Thymus (tissue), 11 donors: Measurements from ENCODE around the gene BLTP3B. TPM values are rescaled to one million over a fixed set of nuclear protein-coding genes. Genes with fewer than 3 reads are reported as not detected.

Experiments
- DNase-seq, 9 donors: peaks; one replicate each; pipeline ENCODE4 v3.0.0-alpha.2; 2013; ENCODE audit warnings: low spot score in 9 of 9, low read depth in 6 of 9, missing footprints in 1 of 9
- H3K27ac ChIP-seq, 2 donors: one replicate each; pipeline ENCODE4 v1.5.1; 2013; ENCODE audit warnings: control low read depth in 1 of 2, low read depth in 1 of 2, low read length in 1 of 2, mild to moderate bottlenecking in 1 of 2, moderate library complexity in 1 of 2
- H3K27me3 ChIP-seq, 2 donors: one replicate each; pipeline ENCODE4 v1.5.1; 2013; ENCODE audit warnings: low read length in 1 of 2; ENCODE audit not compliant: control insufficient read depth in 2 of 2, insufficient read depth in 1 of 2
- H3K36me3 ChIP-seq, 2 donors: one replicate each; pipeline ENCODE4 v1.5.1; 2013; ENCODE audit warnings: low read length in 1 of 2, mild to moderate bottlenecking in 1 of 2, moderate library complexity in 1 of 2; ENCODE audit not compliant: control insufficient read depth in 2 of 2, insufficient read depth in 2 of 2
- H3K4me1 ChIP-seq, 2 donors: one replicate each; pipeline ENCODE4 v1.5.1; 2013; ENCODE audit warnings: low read length in 2 of 2; ENCODE audit not compliant: control insufficient read depth in 2 of 2, insufficient read depth in 2 of 2
- H3K4me3 ChIP-seq, 2 donors: one replicate each; pipeline ENCODE4 v1.5.1; 2013; ENCODE audit warnings: low read length in 2 of 2, control low read depth in 1 of 2, mild to moderate bottlenecking in 1 of 2
- H3K9me3 ChIP-seq, 2 donors: one replicate each; pipeline ENCODE4 v1.5.1; 2013; ENCODE audit warnings: low read length in 1 of 2, mild to moderate bottlenecking in 1 of 2; ENCODE audit not compliant: control insufficient read depth in 2 of 2, insufficient read depth in 1 of 2
- WGBS: extraction: QIAGEN DNeasy Blood & Tissue Kit; methylation state at CpG from one replicate; pipeline ENCODE4 v1.1.7; 2013; 5-methylcytosine and 5-hydroxymethylcytosine counted together
- polyA plus RNA-seq: library from polyadenylated mRNA; stranded (reverse); fragments of 200-250 nt; gene quantifications from one replicate; pipeline ENCODE4 v1.2.3, GENCODE V29; 2013
- total RNA-seq: library from RNA; stranded (reverse); fragments of 120-200 nt; gene quantifications from one replicate; pipeline ENCODE4 v1.2.4, GENCODE V29; 2013
- donor health status: healthy.

The BLTP3B gene
- total and polyA plus RNA-seq, 2 donors, result 9.5 to 15.5 TPM

DNA sequence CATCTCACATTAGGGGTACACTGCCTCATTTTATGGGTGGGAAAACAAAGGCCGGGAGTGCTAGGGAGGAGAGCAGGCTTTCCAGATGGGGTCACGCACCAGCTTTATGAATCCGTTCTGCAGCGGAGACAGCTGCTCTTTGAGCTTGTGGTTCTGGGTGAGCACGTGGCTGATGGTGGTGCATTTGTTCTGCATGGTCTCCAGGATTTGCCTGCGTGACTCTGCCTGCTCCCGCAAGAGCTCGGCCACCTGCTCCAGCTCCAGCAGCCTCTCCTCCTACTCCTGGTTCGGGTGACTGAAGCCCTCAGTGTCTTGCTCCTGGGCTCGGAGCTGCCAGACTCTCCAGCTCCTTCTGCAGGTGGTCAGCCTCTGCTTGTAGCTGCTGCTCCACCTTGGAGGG is 23.6 kb upstream of the BLTP3B start:
- Histone ChIP-seq H3K4me1 (peaks cover 2 to 7% of the 10 kb centered on the region in 2 donors), H3K27me3 (no peaks in the 10 kb centered on the region), H3K36me3 (peaks cover 0 to 10% of the 10 kb centered on the region in 2 donors), H3K9me3 (no peaks in the 10 kb centered on the region), H3K27ac (no peak overlapping the region), H3K4me3 (no peak overlapping the region)
- 98% methylated on average over 10 of the region's 10 CpGs for WGBS
- no peak for DNase-seq

DNA sequence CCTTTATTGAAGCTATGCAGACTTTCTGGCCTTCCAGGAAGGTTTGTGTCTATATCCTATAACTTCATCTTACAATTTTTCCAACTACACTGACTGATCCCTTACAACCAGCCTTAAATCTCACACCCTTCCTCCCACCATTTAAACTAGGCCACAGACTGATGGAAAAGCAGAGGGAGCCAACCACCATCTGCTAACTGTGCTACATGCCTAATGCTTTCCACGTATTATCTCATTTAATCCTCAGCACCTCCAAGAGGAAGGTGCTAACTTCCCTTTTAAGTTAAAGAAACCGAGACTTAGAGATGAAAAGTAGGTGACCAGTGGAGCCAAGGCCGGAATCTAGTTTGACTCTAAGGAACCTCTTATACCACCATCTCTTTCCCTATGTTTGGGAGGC is 22.7 kb upstream of the BLTP3B start:
- no peak overlapping the region for H3K4me3 ChIP-seq
- H3K9me3 ChIP-seq, result no peaks in the 10 kb centered on the region
- DNase-seq, result no peak
- H3K36me3 ChIP-seq, result peaks cover 0 to 10% of the 10 kb centered on the region in 2 donors
- peaks cover 2 to 7% of the 10 kb centered on the region in 2 donors for H3K4me1 ChIP-seq
- H3K27me3 ChIP-seq, result no peaks in the 10 kb centered on the region
- 96% methylated on average over 3 of the region's 3 CpGs for whole genome bisulfite sequencing
- H3K27ac ChIP-seq, result no peak overlapping the region

DNA sequence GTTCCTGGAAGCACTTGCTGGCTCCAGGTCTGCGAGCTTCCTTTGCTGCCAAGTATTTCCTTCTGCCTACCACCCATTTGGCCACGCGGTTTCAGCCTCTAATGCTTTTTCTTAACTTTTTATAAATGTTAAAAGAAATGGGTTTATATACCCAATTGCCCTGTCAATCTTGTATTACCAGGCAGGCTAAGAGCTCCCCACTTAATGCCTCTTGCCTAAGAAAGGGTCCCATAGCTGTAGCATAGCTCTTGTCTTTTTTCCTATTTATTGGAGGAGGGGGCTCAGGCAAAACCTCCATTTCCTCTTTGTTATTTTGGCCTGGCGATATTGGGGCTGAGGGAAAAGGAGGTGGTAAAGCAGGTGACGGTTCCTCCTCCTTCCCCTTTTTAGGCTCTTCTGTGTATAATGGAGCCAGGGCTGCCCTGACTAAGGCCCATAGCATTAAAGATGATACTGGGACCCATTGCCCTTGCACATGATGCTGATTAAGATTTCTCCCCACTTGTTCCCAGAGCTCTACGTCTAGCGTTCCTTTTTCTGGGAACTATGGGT is 21.6 kb upstream of the BLTP3B start:
- Histone ChIP-seq H3K27ac (no peak overlapping the region), H3K27me3 (no peaks in the 10 kb centered on the region), H3K4me3 (no peak overlapping the region), H3K36me3 (peaks cover 0 to 10% of the 10 kb centered on the region in 2 donors), H3K9me3 (no peaks in the 10 kb centered on the region), H3K4me1 (peaks cover 2 to 7% of the 10 kb centered on the region in 2 donors)
- DNase-seq, result no peak
- 53% methylated on average over 7 of the region's 7 CpGs for WGBS

DNA sequence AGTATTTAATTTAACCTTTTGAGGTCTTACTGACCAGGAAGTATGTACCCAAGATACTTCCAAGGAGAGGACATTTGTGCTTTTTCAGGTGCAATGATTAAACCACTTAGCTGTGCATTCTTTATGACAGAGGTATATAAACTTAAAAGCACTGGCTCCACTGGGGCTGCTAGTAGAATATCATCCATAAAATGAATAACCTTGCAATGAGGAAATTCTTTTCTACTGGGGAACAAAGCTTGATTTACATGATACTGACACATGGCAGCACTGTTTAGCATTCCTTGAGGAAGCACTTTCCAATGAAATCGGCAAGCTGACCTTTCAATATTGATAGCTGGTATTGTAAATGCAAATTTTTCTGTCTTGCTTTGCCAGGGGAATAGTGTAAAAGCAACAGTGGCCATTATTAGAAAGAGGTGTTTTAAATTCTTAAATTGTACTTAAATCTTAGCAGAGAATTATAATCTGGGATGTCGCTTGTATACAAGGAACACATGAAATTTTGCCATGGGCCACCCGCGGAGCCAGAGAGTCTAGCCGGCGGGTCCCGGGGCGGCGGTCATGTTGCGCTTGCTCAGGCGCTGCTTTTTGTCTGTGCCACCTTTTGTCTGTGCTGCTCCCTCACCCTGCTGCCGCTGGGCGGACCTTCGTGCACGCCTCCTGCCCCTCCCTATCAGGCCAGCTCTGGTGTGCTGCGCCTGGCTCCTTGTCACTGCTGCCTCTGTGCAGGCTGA is 20.9 kb upstream of the BLTP3B start:
- H3K4me1 ChIP-seq, result peaks cover 2 to 7% of the 10 kb centered on the region in 2 donors
- H3K4me3 ChIP-seq, result peak overlapping the region in 1 of 2 donors; percentile 3
- no peak overlapping the region for H3K27ac ChIP-seq
- H3K9me3 ChIP-seq, result no peaks in the 10 kb centered on the region
- 6% methylated on average over 16 of the region's 16 CpGs for WGBS
- no peaks in the 10 kb centered on the region for H3K27me3 ChIP-seq
- peak in 7 of 9 donors; percentile 23 to 77 (median 54) for DNase-seq
- H3K36me3 ChIP-seq, result peaks cover 0 to 11% of the 10 kb centered on the region in 2 donors

DNA sequence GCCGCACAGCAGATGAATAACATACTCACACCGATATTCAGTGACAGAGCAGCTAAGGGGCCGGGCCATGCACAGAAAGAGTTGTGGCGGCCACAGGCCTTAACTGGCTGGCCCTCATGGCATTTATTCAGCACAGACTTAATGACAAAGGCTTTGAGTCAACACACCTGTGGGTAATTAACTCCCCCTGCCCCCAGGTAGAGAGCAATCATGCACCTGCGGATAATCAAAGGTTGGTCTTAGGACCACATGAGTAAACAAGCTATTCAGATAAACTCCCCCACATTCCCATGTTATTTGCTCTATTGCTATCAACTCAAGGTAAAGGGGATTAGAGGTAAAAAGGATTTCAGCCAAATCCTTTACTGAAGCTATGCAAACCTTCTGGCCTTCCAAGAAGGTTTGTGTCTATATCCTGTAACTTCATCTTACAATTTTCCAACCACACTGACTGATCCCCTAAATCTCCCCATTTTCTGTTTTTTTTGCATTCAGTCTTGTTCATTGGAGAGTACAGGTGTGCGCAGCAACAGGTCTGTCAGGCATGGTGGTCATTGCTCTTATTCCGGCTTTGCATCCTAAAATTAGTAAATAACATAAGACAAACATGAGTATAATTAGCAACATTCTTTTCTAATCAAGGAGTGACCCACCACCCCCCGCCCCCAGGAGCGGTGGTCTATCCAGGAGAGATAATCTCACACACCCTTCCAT is 16.9 kb upstream of the BLTP3B start:
- Histone ChIP-seq H3K27me3 (no peaks in the 10 kb centered on the region), H3K27ac (no peak overlapping the region), H3K4me3 (no peak overlapping the region), H3K9me3 (no peaks in the 10 kb centered on the region), H3K4me1 (peaks cover 2 to 7% of the 10 kb centered on the region in 2 donors), H3K36me3 (peaks cover 0 to 6% of the 10 kb centered on the region in 2 donors)
- WGBS, result 97% methylated on average over 9 of the region's 9 CpGs
- no peak for DNase-seq

DNA sequence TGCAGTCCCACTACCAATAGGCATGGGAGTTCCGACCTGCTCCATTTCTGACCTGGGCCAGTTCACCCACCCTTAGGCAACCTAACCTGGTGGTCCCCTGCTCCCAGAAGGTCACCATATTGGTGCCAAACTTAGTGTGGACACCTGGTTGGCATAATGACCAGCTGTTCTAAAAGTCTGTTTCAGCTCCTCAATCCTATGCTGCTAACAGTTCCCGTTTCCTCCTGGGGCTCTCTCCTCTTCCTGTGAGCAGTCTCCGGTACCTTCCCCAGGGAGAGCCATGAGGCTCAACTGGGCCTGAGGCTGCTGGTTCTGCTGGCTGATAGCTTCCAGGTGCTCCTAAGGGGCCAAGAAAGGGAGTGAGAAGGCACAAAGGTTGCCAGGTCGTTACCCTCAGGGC is 15.9 kb upstream of the BLTP3B start:
- DNase-seq, result no peak
- Histone ChIP-seq H3K36me3 (peaks cover 0 to 6% of the 10 kb centered on the region in 2 donors), H3K4me3 (no peak overlapping the region), H3K27me3 (no peaks in the 10 kb centered on the region), H3K4me1 (no peaks in the 10 kb centered on the region), H3K9me3 (no peaks in the 10 kb centered on the region), H3K27ac (no peak overlapping the region)
- WGBS, result 97% methylated on average over 4 of the region's 4 CpGs

DNA sequence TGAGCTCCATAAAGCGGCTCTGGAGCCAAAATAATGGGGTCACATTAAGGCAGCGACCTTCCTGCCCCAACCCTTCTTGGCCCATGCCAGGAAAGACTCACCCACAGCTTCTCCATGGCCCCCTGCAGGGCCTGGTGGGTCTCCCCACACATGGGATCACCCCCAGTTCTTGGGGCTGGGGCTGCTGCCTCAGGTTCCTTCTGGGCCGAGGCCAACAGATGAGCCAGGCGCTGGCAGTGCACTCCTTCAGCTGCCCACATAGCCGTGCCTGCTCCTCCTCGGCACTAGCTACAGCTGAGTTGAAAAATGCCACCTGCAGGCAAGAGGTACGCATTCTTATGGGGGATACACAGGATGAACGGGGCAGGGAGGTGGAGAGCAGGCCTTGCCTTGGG is 14.8 kb upstream of the BLTP3B start:
- Histone ChIP-seq H3K4me3 (no peak overlapping the region), H3K27ac (no peak overlapping the region), H3K27me3 (no peaks in the 10 kb centered on the region), H3K9me3 (no peaks in the 10 kb centered on the region), H3K36me3 (peaks cover 0 to 6% of the 10 kb centered on the region in 2 donors), H3K4me1 (no peaks in the 10 kb centered on the region)
- WGBS, result 98% methylated on average over 8 of the region's 8 CpGs
- DNase-seq, result no peak

DNA sequence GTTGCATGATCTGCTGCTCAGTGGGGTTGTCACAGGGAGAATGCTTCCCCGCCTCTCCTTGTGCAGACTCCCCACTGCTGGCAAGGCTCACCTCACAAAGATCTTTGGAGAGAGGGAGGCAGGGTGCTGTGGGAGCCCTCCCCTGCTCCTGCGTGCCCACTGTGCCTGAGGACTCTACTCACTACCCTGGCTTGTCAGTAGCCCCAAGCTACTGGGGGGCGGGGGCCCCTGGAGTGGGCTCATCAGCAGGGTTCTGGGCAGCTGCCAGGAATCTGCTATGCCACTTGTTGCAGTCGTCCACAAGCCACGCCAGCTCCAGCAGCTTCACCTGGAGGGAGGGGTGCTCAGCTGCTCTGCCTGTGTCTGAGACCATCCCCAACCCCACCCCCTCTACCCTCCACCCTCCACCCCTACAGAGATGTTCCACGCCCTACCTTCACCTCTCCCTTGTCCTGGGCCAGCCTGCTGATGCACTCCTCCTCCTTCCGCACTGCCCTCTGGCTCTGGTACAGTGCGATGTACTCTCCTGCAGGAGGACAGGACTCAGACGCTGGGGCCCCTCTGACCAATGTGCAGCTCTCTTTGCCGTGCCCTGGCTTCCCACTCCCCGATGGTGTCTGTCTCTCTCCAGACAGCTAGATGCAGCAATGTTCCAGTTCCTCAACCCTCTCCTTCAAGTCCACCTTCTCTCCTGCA is 14.2 kb upstream of the BLTP3B start:
- DNase-seq, result no peak
- WGBS, result 94% methylated on average over 11 of the region's 11 CpGs
- no peak overlapping the region for H3K27ac ChIP-seq
- H3K4me3 ChIP-seq, result no peak overlapping the region
- peaks cover 0 to 6% of the 10 kb centered on the region in 2 donors for H3K36me3 ChIP-seq
- H3K4me1 ChIP-seq, result no peaks in the 10 kb centered on the region
- H3K27me3 ChIP-seq, result no peaks in the 10 kb centered on the region
- no peaks in the 10 kb centered on the region for H3K9me3 ChIP-seq
